Sigmoid colon (tissue), 7 donors: ENCODE measurements around the gene KAZN. TPM values are rescaled to one million over a fixed set of nuclear protein-coding genes. Genes with fewer than 3 reads are reported as not detected.

Source experiments
- DNase-seq: peaks from one replicate; pipeline ENCODE4 v3.0.0-alpha.2; 2019
- H3K27ac ChIP-seq, 4 donors: fragments of 200-600 bp; sonication (generic); one replicate each; pipeline ENCODE4 v1.5.1; 2016 to 2019; ENCODE audit warnings: mild to moderate bottlenecking in 1 of 4
- H3K27me3 ChIP-seq, 3 donors: fragments of 200-600 bp; sonication (generic); one replicate each; pipeline ENCODE4 v1.5.1; 2019; ENCODE audit warnings: mild to moderate bottlenecking in 1 of 3
- H3K36me3 ChIP-seq, 4 donors: fragments of 200-600 bp; sonication (generic); one replicate each; pipeline ENCODE4 v1.5.1; 2016 to 2019
- H3K4me1 ChIP-seq, 4 donors: fragments of 200-600 bp; sonication (generic); one replicate each; pipeline ENCODE4 v1.5.1; 2017 to 2019
- H3K4me3 ChIP-seq, 4 donors: fragments of 200-600 bp; sonication (generic); one replicate each; pipeline ENCODE4 v1.5.1; 2017 to 2019; ENCODE audit warnings: mild to moderate bottlenecking in 2 of 4, moderate library complexity in 1 of 4
- H3K9me3 ChIP-seq, 4 donors: fragments of 200-600 bp in 3 of 4; sonication (generic) in 3 of 4; one replicate each; pipeline versions ENCODE4 v1.5.1 to v1.6.1; 2013 to 2019
- CTCF ChIP-seq, 4 experiments: fragments of 450-650 bp in 3 of 4; fragments of 200-600 bp in 1 of 4; IDR thresholded peaks; one replicate each; pipeline ENCODE4 v1.5.1; 2016 to 2019; ENCODE audit warnings: antibody characterized with exemption in 4 of 4, mild to moderate bottlenecking in 3 of 4, moderate library complexity in 2 of 4
- EP300 ChIP-seq, 4 donors: sonication (generic); formaldehyde crosslinking; IDR thresholded peaks; one replicate each; pipeline ENCODE4 v1.6.1; 2017; ENCODE audit warnings: antibody characterized with exemption in 4 of 4
- POLR2A ChIP-seq, 2 donors: fragments of 450-650 bp; IDR thresholded peaks; one replicate each; pipeline ENCODE4 v1.6.1; 2016; ENCODE audit warnings: antibody characterized with exemption in 2 of 2, mild to moderate bottlenecking in 2 of 2, moderate library complexity in 2 of 2
- POLR2AphosphoS5 ChIP-seq, 4 donors: sonication (generic); formaldehyde crosslinking; IDR thresholded peaks; one replicate each; pipeline ENCODE4 v1.6.1; 2017; ENCODE audit warnings: antibody characterized with exemption in 4 of 4
- WGBS, 2 donors: extraction: QIAGEN DNeasy Blood & Tissue Kit; methylation state at CpG; one replicate each; pipeline ENCODE4 v1.1.7; 2013; 5-methylcytosine and 5-hydroxymethylcytosine counted together
- intact Hi-C: fragments of 100-400 bp; cut with DNase I; formaldehyde crosslinking; loops from one replicate; pipeline ENCODE4 v1.15.1; 2023
- polyA plus RNA-seq, 3 donors: library from polyadenylated mRNA; stranded (reverse); fragments of 200-250 nt; gene quantifications; one replicate each; pipeline ENCODE4 v1.2.3, GENCODE V29; 2013
- total RNA-seq, 4 donors: library from RNA; depleted of rRNA; stranded (reverse); fragments of >200 nt; gene quantifications; one replicate each; pipeline ENCODE4 v1.1.0, GENCODE V29; 2016
- donor health status: healthy with polysubstance abuse.
- donor health status: Bipolar disorder and iron deficiency.
- donor health status: healthy.

The KAZN gene
- total and polyA plus RNA-seq, 7 donors = 2.5 to 11.4 (median 5.6) TPM

GRCh38 chr1:14626869-14627607 is 28.6 kb downstream of the KAZN start:
- WGBS, 2 donors = 71 to 82% methylated on average over 11 of the region's 11 CpGs
- no peak overlapping the region for H3K4me3 ChIP-seq
- H3K4me1 ChIP-seq = peaks cover 0 to 11% (median 6%) of the 10 kb centered on the region in 4 donors
- H3K9me3 ChIP-seq = no peaks in the 10 kb centered on the region
- H3K27ac ChIP-seq = peak overlapping the region in 3 of 4 donors; percentile 17 to 46 (median 39)
- intact Hi-C loops = no loop called here
- DNase-seq = peak; percentile 85
- no peaks in the 10 kb centered on the region for H3K27me3 ChIP-seq
- H3K36me3 ChIP-seq = no peaks in the 10 kb centered on the region
- TF ChIP-seq POLR2AphosphoS5 (IDR thresholded peaks at IDR 0.05) (peak in 1 of 4 donors; percentile 9), POLR2A (IDR thresholded peaks at IDR 0.05) (no peak), CTCF (IDR thresholded peaks at IDR 0.05) (no peak), EP300 (IDR thresholded peaks at IDR 0.05) (no peak)

GRCh38 chr1:14627608-14628489 is 29.4 kb downstream of the KAZN start:
- WGBS, 2 donors = 75 to 81% methylated on average over 17 of the region's 17 CpGs
- Histone ChIP-seq H3K27me3 (no peaks in the 10 kb centered on the region), H3K9me3 (no peaks in the 10 kb centered on the region), H3K27ac (peak overlapping the region in 2 of 4 donors; percentile 34 to 46), H3K36me3 (no peaks in the 10 kb centered on the region), H3K4me1 (peaks cover 0 to 11% (median 6%) of the 10 kb centered on the region in 4 donors), H3K4me3 (no peak overlapping the region)
- intact Hi-C loops = no loop called here
- TF ChIP-seq CTCF (IDR thresholded peaks at IDR 0.05) (no peak), EP300 (IDR thresholded peaks at IDR 0.05) (no peak), POLR2AphosphoS5 (IDR thresholded peaks at IDR 0.05) (no peak), POLR2A (IDR thresholded peaks at IDR 0.05) (no peak)
- DNase-seq = no peak

- DNase-seq = no peak
- Histone ChIP-seq H3K4me1 (peaks cover 0 to 11% (median 6%) of the 10 kb centered on the region in 4 donors), H3K4me3 (no peak overlapping the region), H3K9me3 (no peaks in the 10 kb centered on the region), H3K27ac (no peak overlapping the region), H3K36me3 (no peaks in the 10 kb centered on the region), H3K27me3 (peaks cover 0 to 3% (median 0%) of the 10 kb centered on the region in 3 donors)
- intact Hi-C loops = no loop called here
- WGBS, 2 donors = 95% methylated on average over 16 of the region's 16 CpGs
- TF ChIP-seq POLR2A (IDR thresholded peaks at IDR 0.05) = no peak
- TF ChIP-seq EP300 (IDR thresholded peaks at IDR 0.05) = no peak
- TF ChIP-seq CTCF (IDR thresholded peaks at IDR 0.05) = no peak
These were observed 31.0 kb downstream of the KAZN start for GRCh38 chr1:14629363-14630014.

DNA sequence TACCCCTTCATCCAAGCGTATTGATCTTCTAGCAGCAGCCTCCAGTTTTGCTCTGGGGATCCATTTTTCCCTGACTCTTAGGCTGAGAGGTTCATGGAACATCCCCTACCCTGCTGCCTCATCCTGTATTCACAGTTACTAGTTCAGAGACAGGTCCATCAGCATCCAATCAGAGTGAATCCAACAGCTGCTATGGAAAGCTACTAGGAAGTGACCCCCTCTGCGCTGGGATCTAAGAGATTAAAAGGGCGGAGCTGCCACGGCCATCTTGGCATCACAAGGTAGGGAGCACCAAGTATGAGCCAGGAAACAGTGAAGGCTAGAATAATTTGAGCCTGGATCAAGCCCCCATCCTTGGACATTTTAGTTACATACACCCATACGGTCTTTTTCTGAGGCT is 32.5 kb downstream of the KAZN start:
- intact Hi-C loops = no loop called here
- no peak overlapping the region for H3K27ac ChIP-seq
- peaks cover 0 to 11% (median 6%) of the 10 kb centered on the region in 4 donors for H3K4me1 ChIP-seq
- no peak overlapping the region for H3K4me3 ChIP-seq
- no peaks in the 10 kb centered on the region for H3K36me3 ChIP-seq
- H3K27me3 ChIP-seq = peaks cover 0 to 6% (median 0%) of the 10 kb centered on the region in 3 donors
- 93 to 94% methylated on average over 5 of the region's 5 CpGs for WGBS, 2 donors
- no peaks in the 10 kb centered on the region for H3K9me3 ChIP-seq
- DNase-seq = no peak
- TF ChIP-seq EP300 (IDR thresholded peaks at IDR 0.05) (no peak), POLR2A (IDR thresholded peaks at IDR 0.05) (no peak), CTCF (IDR thresholded peaks at IDR 0.05) (no peak), POLR2AphosphoS5 (IDR thresholded peaks at IDR 0.05) (no peak)
